Measurements from ENCODE around the gene PRC1. TPM values are rescaled to one million over a fixed set of nuclear protein-coding genes. Genes with fewer than 3 reads are reported as not detected.
"Not testable (repeated sequence)": the region's sequence is repeated elsewhere in the genome, so short reads cannot be mapped to it uniquely, and the experiment has no call there.

PRC1 gene
- total RNA-seq, 1 donor from 2014 or later: 49.4 TPM

DNA sequence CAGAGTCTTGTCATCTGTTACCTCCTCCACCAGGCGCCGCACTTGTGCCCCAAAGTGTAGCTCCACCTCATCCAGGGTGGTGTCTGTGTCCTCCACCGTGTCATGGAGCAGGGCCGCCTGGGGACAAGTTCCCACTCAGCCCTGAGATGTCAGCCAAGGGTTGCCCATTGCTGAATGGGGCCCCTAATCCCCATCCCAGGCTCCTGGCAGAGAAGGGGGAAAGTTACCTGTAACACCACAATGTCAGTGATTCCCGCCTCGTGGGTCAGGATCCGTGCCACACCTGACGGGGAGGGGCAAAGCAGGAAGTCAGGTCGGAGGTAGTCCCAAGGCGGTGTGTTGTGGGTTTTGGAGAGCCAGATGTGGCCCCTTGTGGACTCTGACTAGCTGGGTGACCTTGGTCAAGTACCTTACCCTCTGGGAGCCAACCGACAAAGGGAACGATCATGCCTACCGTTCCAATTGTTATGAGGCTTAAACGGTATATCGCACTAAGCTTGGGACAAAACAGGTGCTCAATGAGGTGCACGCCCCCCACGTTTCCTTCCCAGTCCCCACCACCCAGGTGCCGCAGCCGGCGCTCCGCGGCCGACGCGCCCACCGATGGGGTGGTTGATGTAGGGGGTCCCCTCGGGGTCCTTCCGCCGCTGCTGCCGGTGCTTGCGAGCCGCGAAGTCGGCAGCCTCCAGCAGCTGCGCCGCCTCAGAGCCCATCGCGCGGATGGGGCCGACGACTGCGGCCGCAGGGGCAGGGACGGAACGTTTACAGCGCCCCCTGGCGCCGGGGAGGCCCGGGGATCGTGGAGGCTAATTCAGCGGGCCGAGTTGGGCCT, 62.3 kb downstream of the PRC1 start, which contains the start of gene HDDC3:
TSS of gene HDDC3 (minus strand) at position 722 of the 832 bp plus-strand sequence. CDS start at position 713, 9 bp downstream.
- ATAC-seq: peak; percentile 77

DNA sequence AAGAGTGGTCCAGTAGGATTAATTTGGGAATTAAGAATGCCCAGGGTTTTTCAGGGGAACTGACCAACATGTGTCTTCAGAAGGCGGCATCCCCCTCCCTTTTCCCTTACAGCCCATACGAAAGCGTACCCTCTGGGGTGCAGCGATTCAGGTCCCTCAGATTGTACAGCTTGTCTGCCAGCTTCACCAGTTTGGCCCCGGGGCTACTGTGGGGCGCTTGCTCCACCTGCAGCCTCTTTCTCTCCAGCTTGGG, 62.8 kb downstream of the PRC1 start:
- ATAC-seq: no peak

DNA sequence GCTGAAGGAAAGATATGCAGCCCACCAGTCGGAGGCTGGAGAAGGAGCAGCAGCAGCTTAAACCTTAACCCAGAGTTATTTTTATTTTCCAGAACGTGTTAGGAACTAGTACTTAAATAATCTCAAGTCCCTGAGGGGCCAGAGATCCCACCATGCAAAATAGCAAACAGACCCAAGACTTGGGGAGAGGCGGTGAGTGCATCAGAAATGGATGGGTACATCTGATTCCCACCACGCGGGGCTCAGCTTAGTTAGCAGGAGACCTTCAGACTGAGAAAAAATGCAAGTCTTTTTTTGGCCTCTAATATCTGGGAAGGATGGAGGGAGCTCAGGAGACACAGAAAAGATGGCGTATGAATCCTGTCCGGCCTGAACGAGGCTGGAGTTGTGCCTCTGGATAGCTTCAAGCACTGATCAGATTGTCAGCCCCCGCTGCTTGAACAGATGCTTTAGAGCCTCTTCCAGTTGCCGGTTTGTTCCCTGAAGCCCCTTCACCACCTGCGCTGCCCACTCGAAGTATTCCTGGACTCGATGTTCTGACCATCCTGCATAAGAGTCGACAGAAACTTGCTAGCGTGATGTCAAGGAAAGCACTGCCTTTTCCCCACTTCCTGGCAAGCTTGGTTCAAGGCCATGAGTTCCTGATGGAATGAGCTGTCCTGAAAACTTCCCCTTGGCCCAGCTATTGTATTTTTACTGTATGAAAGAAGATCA, 63.3 kb downstream of the PRC1 start:
- ATAC-seq: no peak

DNA sequence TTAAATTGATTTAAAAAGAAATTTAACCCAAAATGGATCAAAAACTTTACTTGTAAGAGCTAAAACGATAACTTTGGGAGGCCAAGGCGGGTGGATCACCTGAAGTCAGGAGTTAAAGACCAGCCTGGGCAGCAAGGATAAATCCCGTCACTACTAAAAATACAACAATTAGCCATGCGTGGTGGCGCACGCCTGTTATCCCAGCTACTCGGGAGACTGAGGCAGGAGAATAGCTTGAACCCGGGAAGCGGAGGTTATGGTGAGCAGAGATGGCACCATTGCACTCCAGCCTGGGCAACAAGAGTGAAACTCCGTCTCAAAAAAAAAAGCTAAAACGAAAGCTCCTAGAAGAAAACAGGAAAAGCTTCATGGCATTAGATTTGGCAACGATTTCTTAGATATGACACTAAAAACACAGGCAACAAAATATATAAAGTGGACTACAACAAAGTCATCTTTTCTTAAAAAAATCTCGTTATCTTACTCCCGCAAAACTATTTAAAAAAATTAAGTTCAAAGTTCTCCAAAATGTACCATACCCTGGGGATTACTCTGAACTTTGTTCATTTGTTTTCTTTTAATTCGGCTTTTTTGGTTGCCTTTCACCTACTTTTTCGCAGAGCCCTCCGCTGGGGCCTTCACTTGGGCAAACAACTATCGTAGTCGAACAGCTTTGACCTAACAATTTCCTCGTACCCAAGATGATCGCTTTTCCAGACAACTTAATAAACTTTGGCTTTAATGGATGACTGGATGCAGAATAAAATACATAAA, 64.9 kb downstream of the PRC1 start:
- no peak for ATAC-seq

DNA sequence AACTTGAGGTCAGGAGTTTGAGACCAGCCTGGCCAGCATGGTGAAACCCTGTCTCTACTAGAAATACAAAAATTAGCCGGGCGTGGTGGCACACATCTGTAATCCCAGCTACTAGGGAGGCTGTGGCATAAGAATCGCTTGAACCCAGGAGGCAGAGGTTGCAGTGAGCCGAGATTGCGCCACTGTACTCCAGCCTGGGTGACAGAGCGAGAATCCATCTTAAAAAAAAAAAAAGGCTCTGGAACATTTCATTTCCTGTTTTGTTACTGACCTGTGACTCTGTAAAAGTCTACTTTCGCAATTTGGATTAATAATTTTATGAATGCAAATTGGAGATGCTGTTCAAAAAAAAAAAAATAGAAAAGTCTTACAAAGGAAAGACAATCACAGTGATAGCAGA, 66.2 kb downstream of the PRC1 start:
- ATAC-seq: not testable (repeated sequence)

DNA sequence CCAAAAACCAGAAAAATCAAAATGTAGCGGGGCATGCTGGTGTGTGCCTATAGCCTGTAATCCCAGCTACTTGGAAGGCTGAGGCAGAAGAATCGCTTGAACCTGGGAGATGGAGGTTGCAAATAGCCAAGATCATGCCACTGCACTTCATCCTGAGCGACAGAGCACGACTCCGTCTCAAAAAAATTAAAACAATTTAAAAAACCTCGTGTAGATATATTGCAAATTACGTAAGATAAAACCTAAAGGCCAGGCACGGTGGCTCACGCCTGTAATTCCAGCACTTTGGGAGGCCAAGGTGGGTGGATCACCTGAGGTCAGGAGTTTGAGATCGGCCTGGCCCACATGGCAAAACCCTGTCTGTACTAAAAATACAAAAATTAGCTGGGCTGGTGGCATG, 67.6 kb downstream of the PRC1 start:
- not testable (repeated sequence) for ATAC-seq

DNA sequence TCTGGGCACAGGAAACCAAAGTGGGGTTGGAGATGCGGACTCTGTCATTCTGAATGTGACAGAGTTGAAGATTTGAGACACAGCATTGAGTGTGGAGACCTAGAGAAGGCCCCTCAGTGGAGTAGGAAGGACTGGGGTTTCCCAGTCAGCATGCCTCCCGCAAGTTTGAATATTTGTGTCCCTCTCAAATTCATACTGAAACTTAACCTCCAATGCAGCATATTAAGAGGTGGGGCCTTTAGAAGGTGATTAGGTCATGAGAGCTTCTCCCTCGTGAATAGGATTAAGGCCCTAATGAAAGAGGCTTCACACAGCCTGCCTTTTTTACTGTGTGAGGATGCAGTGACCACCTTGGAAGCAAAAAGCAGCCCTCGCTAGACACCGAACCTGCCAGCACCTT, 70.0 kb downstream of the PRC1 start:
- ATAC-seq: no peak

DNA sequence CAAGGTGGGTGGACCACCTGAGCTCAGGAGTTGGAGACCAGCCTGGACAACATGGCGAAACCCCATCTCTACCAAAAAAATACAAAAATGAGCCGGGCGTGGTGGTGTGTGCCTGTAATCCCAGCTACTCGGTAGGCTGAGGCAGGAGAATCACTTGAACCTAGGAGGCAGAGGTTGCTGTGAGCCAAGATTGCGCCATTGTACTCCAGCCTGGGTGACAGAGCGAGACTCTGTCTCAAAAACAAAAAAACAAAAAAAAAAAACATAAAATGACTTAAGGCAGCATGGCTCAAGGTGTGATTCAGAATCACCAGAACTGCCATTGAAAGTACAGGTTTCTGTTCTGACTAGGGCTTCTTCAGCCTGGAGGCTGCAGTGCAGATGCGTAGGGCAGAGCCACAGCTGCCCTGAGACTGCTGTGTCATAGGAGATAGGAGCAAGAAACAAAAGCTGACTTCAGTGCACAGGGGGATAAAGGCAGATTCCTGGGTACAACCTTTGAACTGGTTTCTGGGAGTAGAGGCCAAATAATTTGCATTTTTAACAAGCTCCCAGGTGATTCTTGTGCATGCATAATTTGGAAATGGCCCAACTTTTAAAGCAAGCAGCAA, 71.5 kb downstream of the PRC1 start:
- peak; percentile 26 for ATAC-seq

DNA sequence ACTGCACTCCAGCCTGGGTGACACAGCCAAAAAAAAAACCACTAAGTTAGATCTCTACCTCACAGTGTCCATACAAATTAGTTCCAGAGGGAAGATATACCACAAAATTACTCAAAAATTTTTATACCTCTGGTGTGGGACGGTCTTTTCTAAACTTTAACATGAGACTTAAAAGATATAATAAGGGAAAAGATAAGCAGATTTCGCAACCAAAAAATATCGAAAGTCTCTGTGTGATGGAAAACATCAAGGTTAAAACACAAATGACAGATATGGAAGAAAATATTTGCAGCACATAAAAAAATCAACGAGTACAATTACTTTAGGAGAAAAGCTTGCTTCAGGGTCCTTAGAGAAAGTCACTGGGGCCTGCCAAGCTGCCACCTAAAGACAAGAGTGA, 72.4 kb downstream of the PRC1 start:
- no peak for ATAC-seq

DNA sequence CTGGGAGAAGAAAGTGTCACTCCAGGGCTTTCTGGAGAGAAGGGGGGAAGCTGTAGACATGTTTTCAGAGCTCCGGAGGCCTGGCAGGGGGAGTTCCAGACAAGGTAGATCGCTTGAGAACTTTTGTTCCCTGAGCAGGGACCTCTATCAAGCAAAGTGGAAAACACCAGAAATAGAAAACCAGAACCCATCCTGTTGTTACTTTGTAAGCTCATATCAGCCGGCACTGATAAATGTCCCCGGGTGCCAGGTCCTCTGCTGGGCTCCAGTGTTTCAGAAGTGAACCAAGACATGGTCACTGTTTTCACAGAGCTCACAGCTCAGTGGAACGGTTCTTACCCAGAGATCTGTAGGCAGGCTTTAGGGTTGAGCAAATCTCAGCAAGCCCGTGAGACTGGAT, 75.5 kb downstream of the PRC1 start:
- ATAC-seq: no peak

DNA sequence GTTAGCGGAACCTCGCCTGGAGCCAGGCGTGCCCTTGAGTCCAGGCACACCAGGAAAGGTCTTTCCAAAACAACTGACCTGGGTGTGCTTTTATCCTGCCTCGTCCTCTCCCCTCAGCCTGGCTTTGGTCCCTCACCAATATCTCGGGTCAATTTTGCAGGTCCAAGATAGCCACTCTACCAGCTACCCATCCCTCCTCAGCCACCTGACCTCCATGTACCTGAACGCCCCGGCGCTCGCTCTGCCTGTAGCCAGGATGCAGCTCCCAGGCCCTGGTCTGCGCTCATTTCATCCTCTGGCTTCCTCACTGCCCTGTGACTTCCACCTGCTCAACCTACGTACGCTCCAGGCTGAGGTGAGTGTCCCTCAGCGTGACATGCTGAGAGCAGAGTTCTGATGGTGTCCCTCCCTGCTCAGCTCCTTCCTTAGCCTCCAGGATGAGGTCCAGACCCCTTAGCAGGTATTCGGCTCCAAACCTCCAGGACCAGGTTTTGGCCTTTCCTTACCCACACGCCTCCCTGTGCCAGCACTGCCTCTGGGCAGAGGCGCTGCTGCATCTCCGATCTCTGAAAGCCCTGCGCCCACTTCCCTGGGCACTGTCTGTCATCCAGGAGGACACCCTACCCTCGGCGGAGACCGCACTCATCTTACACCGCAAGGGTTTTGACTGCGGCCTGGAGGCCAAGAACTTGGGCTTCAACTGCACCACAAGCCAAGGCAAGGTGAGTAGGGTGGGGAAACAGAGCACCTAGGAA, 76.1 kb downstream of the PRC1 start:
- no peak for ATAC-seq

DNA sequence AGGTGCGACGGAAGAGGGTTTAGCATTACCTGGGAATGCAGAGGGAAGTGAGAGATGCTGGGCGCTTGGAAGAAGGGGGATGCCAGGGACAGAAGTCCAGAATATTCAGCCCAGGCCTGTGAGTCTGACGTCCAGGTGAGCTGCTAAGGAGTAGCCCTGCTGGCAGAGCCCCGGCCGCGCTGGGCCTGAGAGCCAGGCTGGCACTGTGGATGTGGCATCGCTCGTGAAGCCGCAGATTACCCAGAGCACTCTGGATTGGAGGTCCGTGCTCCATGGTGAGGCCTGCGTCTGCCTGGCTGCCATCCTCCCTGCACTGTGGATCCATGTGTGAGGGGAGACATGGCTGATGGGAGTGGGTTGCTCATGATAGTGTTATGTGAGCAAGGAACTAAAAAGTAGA, 76.8 kb downstream of the PRC1 start:
- ATAC-seq: no peak

DNA sequence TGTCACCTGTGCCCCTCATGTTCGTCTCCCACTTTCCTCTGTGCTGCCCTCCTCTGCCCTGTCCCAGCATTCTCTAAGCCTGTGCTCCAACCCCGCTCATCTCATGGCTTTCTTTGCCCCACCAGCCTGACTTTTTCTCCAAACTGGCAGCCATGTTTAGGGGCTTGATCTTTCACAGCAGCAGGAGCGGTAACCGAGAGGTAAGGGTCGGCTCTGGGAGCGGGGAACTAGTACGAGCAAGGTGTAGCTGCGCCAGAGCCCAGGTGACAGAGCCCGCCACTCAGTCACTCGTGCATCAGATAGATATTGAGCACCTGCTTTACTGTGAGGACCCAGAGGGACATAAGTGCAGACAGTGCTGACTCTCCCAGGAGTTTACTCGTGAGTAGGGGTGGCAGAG, 77.9 kb downstream of the PRC1 start:
- ATAC-seq: no peak

Other genes with a start within 250 kb of the PRC1 start
- 30.6 TPM for gene FURIN, start 125.9 kb downstream of the PRC1 start, total RNA-seq
- gene FES, start 110.0 kb downstream of the PRC1 start, total RNA-seq: 3.8 TPM
- gene MAN2A2, start 91.2 kb downstream of the PRC1 start, total RNA-seq: 15.3 TPM
- gene HDDC3, start 62.0 kb downstream of the PRC1 start, total RNA-seq: 10.6 TPM
- 48.9 TPM for gene UNC45A, start 59.2 kb downstream of the PRC1 start, total RNA-seq
- gene RCCD1, start 39.7 kb downstream of the PRC1 start, total RNA-seq: 8.8 TPM
- 13.4 TPM for gene VPS33B, start 28.1 kb upstream of the PRC1 start, total RNA-seq
- 0.28 TPM for gene SV2B, start 105.7 kb upstream of the PRC1 start, total RNA-seq

All from esophagus mucosa (tissue), 1 donor.